Fibroblast of skin of left biceps (primary cell): ENCODE measurements around the gene CLDN7.

Experiments used
- DNase-seq, 2 experiments: peaks; one replicate each; pipeline ENCODE4 v3.0.0-alpha.2; 2013; ENCODE audit warnings: low read depth in 2 of 2

The CLDN7 gene

DNA sequence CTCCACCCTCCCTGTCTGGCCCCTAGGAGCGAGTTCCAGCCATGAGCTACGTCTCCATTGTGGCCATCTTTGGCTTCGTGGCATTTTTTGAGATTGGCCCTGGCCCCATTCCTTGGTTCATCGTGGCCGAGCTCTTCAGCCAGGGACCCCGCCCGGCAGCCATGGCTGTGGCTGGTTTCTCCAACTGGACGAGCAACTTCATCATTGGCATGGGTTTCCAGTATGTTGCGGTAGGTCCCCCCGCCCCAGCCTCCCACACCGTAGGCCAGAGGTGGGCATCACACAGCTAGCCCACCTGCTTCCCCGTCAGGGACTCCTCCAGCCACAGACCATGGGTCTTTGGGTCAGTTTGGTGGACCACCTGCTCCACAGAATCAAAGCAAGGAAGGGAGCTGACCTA lies 23.4 kb upstream of the CLDN7 start:
- no peak for DNase-seq

DNA sequence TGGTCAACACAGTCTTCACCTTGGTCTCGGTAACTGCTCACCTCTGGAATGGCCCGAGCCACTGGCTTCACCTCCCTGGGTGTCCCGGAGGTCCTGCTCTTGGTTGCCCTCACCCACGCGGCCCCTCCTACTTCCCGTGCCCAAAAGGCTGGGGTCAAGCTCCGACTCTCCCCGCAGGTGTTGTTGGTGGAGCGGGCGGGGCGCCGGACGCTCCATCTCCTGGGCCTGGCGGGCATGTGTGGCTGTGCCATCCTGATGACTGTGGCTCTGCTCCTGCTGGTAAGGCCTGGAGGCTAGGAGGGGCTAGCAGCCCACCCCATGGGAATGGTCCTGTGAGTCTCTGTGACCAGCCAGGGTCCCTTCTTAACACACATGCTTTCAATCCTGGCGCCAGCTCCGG lies 22.6 kb upstream of the CLDN7 start:
- no peak for DNase-seq

DNA sequence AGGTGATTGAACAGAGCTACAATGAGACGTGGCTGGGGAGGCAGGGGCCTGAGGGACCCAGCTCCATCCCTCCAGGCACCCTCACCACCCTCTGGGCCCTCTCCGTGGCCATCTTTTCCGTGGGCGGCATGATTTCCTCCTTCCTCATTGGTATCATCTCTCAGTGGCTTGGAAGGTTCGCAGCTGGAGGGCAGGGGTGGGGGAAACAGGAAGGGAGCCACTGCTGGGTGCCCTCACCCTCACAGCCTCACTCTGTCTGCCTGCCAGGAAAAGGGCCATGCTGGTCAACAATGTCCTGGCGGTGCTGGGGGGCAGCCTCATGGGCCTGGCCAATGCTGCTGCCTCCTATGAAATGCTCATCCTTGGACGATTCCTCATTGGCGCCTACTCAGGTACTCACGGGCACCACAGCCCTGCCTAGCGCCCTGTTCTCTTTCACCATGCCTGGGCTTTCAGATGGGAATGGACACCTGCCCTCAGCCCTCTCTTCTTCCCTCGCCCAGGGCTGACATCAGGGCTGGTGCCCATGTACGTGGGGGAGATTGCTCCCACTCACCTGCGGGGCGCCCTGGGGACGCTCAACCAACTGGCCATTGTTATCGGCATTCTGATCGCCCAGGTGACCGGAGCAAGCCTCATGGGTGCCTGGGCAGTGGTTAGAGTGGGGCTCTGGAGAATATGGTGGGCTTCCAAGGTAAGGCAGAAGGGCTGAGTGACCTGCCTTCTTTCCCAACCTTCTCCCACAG lies 21.4 kb upstream of the CLDN7 start:
- no peak for DNase-seq

DNA sequence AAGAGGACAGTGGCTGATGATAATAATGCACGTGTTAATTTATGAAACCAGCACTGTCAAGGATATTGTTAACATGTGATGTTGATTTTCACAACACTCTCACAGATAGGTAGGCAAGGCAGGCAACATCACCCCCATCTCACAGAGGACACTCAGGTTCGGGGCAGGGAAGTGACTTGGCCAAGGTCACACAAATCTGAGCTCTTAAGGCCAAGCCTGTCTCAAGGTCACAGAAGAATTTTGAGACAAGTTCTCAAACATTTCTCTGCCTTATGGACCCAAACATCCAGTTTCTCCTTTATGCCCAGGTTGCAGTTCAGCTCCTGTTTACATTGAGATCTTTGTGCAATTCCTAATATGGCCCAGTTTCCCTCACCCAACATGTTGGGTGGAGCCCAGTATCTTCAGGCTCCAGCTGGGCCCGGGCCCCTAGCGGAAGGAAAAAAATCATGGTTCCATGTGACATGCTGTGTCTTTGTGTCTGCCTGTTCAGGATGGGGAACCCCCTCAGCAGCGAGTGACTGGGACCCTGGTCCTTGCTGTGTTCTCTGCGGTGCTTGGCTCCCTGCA lies 20.6 kb upstream of the CLDN7 start:
- no peak for DNase-seq

DNA sequence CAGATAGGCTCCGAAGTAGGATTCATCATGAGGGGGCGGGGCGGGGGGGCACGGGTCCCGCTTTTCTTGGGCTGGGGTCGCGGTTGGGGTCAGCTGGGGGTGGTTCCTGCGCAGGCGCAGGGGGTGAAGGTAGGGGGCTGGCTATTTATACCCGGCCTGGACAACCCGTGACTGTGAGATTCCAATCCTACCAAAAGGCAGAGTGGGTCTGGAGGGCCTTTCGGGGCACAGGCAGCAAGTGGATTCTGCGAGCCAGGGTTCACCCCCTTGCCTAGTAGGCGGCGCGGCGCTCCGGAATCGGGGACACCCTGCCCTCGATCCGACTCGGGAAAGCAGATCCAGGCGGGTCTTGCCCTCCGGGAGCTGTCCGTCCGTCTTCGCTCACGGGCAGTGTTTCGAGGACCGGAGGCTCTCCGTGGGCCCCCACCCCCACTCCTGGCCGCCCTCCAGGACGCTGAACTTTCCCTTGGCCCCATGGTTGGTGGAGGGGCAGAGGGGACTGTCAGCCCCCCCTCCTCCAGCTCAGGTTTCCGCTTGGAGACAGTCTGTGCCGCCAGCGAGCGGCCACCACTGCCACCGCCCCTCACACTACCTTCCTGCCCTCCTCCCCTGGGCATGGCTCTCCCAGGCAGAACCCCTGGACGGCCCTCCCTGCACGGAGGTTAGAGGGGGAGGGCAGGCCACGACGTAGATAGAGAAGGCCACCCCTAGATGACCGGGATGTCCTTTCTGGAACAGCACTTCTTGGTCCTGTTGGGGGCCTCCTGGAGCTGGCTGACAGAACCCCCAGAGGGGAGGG lies 19.9 kb upstream of the CLDN7 start:
- DNase-seq, result no peak

DNA sequence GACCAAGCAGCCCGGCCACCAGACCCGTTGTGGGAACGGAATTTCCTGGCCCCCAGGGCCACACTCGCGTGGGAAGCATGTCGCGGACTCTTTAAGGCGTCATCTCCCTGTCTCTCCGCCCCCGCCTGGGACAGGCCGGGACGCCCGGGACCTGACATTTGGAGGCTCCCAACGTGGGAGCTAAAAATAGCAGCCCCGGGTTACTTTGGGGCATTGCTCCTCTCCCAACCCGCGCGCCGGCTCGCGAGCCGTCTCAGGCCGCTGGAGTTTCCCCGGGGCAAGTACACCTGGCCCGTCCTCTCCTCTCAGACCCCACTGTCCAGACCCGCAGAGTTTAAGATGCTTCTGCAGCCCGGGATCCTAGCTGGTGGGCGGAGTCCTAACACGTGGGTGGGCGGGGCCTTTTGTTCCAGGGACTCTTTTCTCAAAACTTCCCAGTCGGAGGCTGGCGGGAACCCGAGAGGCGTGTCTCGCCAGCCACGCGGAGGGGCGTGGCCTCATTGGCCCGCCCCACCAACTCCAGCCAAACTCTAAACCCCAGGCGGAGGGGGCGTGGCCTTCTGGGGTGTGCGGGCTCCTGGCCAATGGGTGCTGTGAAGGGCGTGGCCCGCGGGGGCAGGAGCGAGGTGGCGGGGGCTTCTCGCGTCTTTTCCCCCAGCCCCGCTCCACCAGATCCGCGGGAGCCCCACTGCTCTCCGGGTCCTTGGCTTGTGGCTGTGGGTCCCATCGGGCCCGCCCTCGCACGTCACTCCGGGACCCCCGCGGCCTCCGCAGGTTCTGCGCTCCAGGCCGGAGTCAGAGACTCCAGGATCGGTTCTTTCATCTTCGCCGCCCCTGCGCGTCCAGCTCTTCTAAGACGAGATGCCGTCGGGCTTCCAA lies 19.0 kb upstream of the CLDN7 start, which contains the start of gene SLC2A4:
SLC2A4 (plus strand) TSS at position 645 of the 879 bp plus-strand sequence; CDS start at position 862, 217 bp downstream.
- peak; percentile 79 for DNase-seq

DNA sequence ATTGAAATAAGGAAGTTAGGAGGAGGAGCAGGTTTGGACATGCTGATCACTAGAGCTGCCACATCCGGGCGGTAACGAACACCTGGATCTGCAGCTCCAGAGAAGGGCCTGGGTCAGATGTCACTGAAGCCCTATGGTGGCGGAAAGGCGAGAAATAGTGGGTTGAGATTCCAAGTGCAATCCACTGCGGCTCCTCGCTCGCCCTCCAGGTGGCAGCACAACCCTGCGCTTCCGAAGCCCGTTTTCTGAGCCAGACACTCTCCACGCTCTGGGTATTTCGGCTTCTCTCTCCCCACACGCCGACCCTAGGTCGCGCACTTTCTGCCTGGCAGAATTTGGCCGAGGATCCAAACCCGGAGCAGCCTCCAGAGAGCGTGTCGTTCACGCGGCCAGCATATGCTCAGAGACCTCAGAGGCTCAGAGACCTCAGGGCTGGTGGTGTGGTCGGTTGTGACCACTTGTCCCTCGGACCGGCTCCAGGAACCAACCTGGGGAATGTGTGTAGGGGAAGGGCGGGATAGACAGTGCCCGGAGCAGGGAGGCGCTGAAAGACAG lies 18.3 kb upstream of the CLDN7 start:
- peak; percentile 20 for DNase-seq

DNA sequence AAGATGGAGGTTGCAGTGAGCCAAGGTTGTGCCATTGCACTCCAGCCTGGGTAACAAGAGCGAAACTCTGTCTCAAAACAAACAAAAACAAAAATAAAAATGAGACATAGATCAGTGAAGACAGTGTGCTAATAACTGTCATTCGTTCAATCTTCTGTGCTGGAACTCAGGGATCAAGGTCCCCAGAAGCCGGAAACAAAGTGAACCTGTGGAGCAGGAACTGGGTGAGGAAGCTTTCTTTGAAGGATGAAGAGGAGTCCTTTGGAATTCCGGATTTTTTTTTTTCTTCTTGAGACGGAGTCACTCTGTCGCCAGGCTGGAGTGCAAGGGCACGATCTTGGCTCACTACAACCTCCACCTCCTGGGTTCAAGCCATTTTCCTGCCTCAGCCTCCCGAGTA lies 17.2 kb upstream of the CLDN7 start:
- DNase-seq, result no peak

DNA sequence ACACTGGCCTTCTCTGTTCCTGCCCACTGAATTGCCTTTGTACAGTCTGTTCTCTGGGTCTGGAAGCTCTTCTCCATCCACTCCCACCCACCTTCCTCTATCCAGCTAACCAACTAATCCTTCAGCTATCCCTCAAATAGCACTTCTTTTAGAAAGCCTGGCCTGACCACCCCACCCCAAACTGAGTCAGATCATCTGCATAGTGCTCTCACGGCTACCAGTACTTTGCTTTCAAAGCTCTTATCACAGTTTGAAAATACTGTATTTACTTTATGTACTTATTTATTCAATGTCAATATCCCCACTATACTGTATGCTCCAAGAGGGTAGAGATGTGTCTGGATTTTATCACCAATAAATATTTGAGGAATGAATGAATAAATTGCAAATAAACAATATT lies 4.5 kb upstream of the CLDN7 start:
- DNase-seq, result no peak

DNA sequence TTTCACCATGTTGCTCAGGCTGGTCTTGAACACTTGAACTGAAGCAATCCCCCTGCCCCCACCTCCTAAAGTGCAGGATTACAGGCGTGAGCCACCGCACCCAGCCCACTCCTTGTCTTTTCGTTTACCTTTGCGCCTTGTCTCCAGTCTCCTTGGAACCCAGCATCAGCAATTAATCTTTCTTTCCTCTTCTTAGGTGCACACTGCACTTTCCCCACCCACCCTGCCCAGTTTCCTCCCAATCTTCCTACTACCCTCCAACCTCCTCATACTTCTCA lies 1.5 kb upstream of the CLDN7 start:
- no peak for DNase-seq

DNA sequence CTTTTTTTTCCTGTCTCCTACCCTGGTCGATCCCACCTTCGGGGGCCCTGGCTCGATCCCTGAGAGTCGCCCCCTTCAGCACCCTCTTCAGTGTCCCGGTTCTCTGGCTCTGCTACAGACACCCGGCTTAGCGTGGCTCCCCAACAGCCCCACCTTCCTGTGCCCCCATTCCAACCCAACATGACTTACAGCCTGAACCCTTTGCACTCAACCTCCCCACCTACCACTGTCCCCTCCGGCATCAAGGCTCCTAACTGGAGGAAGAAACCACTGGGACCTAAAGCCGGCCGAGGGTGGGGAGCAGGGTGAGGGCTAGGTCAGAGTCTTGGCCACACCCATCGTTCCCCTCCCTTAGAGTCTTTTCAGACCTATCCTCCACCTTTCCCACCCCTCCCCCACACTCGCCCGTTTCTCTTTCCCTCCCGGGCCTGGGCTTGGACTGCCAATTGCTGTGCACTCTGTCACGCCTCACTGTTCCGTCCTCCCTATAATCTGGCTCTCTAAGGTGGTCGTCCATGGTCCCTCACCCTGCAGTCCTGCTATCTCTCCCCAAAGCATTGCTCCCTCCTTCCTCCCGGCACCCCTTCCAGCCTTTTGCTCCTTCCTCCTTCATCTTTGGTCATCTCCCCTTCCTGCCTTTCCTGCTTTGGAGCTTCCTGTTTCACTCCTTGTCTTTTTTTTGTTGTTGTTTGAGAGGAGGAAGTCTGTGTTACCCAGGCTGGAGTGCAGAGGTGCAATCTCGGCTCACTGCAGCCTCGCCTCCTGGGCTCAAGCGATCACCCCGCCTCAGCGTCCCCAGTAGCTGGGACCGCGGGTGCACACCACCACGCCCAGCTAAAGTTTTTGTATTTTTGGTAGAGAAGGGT lies 890 bp upstream of the CLDN7 start:
- DNase-seq, result no peak

DNA sequence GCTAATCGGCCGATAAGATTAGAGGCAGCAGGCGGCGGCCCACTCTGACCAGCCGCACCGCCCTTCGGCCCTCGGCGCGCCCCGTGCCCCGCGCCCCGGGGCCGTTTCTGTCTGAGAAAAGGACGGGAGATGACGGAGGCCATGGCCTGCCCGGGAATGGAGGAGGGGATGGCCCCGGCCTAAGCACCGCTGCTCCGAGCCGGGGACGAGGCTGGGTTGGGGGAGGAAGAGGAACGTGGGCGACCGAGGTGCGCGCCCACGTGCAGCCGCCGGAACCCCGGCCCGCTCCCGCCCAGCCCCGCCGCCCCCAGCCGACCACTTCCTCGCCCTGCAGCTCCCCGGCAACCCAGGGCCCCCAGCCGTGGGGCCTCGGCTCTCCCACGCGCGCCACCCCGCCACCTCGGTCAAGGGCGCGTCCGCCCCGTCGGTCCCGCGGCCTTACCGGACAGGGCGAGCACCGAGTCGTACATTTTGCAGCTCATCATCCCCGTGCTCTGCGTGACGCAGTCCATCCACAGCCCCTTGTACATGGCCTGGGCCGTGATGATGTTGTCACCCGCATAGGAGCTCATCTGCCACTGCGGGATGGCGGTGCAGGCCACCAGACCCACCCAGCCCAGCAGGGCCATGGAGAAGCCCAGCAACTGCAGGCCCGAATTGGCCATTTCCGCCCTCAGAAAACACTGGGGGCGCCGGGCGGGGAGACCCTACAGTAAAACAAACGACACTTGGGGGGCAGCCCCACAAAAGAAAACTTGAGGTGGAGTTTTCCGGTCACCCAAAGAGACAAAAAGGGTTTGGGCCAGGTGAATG lies 693 bp downstream of the CLDN7 start:
- DNase-seq, result no peak

DNA sequence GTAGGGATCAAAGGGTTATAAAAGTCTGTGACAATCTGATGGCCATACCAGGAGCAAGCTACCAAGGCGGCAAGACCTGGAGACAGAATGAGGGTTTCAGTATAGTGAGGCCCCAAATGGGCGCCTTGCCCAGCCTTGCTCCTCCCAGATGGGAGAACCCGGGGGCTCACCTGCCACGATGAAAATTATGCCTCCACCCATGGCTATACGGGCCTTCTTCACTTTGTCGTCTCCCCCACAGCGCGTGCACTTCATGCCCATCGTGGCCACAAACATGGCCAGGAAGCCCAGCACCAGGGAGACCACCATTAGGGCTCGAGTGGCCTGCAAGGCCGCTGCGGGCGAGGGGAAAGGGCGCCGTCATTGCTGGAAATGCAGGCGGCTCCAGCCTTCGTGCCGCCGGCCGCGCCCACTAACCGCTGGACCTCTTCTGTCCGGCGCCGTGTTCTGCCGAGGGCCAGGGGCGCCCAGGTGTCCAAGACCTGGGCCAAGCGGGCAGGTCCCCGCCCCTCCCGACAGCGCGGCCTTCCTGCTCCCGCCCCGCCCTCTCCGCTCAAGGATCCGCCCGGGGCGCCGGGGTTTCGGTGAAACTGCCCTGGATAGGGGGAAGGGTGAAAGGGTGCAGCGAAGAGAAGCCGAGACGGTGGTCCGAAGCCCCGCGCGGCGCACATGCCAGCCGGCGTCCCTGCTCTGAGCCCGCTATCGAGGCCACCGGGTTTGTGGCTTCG lies 1.5 kb downstream of the CLDN7 start:
- DNase-seq, result no peak

DNA sequence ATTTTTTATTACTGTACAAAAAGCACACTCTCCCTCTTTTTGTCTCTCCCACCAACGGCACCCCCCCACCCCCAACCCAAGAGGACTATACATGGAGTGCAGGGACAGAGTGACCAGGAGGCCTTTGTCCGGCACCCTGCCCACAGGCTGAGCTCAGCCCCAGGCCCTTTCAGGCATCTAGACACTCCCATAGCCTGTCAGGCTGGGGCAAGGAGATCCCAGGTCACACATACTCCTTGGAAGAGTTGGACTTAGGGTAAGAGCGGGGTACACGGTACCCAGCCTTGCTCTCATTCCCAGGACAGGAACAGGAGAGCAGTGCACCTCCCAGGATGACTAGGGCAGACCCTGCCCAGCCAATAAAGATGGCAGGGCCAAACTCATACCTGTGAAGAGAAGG lies 2.1 kb downstream of the CLDN7 start:
- DNase-seq, result no peak

DNA sequence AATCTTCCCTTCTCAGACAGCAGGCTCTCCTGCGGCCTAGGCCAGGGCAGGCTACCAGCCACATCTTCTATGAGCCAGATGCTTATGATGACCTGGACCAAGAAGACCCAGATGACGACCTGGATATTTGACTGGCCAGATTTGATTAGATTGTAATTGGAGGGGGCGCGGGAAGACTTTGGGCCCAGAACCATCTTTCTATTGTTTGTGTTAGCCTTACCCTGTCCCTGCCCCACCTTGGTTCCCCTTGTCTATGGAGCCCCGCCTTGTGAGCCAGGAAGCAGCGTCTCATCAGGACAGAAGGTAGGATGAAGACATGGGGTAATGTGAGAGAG lies 2.8 kb downstream of the CLDN7 start:
- no peak for DNase-seq

DNA sequence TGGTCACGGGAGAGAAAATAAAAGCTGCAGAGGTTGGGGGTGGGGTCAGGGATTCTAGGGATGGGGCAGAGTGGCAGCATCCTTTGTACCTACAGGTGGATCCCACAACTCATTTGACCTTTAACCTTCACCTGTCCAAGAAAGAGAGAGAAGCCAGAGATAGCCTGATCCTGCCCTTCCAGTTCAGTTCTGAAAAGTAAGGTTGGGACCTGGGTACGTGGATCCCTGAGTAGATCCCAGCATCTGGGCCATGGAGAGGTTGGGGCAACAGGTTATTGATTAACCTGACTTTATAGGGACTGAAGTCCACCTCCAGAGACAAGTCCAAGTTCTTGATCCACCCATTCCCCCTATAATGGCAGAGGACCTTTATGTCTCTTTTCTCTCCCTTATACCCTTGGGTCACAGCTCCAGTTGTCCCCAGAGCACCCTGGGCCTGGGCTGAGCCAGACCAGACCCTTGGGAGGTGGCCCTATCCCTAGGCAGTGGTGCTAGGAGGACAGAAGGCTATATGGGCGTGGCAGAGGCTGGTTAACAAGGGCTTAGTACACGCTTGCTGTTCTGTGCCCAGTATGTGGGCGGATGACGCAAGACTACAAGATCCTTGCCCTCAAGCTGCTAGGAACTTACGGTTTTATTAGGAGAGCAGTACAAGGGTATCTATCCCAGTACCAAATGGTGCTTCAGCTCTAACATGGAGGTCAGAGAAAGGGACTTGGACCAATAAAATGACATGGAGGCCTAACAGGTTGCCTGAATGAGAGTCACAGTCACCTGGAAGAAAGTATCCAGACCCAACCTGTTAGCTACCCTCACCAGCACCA lies 3.3 kb downstream of the CLDN7 start:
- no peak for DNase-seq

DNA sequence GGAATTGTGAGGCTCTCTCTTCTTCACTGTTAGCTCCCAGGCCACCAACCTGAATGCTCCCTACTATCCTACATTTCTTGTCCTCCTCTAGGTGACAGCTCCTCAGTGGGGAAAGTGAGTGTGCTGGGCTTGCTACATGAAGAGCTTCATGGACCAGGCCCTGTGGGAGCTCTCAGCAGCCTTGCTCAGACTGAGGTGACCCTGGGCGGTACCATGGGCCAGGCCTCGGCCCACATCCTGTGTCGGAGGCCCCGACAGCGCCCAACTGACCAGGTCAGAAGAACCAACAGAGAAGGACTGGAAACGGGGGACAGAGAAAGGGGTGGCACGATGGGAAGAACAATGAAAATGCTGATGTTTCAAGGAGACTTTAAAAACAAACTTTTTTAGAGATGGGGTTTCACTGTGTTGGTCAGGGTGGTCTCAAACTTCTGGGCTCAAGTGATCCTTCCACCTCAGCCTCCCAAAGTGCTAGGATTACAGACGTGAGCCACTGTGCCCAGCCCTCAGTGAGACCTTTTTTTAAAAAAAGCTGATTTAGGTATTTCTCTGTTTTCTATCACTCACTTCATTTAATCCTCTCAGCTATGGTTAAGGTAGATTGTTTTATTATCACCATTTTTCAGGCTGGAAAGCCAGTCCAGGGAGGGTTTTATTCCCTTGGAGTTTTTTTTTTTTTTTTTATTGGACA lies 5.4 kb downstream of the CLDN7 start:
- no peak for DNase-seq

DNA sequence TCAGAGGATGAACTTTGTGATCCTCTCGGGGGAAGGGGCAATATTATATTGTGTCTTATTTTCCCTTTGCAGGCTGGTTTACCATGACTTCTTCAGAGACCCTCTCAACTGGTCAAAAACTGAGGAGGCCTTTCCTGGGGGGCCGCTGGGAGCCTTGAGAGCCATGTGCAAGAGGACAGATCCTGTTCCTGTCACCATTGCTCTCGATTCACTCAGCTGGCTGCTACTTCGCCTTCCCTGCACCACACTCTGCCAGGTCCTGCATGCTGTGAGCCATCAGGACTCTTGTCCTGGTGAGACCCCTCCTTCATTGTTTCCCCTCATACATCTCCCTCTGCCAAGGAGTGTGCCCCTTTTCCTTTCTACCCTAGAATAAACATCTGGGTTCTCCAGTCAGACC lies 7.8 kb downstream of the CLDN7 start:
- no peak for DNase-seq
